GM12878 (cell line): ENCODE data around the gene CRAMP1. TPM values are rescaled to one million over a fixed set of nuclear protein-coding genes. Genes with fewer than 3 reads are reported as not detected.
A peak's percentile ranks its signal among the peaks of the same experiment; 100 is the strongest.

ENCODE experiments used
- ATAC-seq: fragments of 200-7000 bp; cut with Tn5 transposase; 3 replicates; pipeline ENCODE4 v1.9.1; 2020; ENCODE audit warnings: mild to moderate bottlenecking, moderate library complexity
- BruUV-seq: library from RNA; stranded (reverse); fragments of 400-500 nt; replicated peaks from 2 replicates; lab custom pipeline; 2021; lab: Mats Ljungman, UMichigan
- CTCF ChIA-PET: fragments of 300-600 bp; sonication (Branson Sonifier 250); formaldehyde crosslinking; extraction: SDS; loops from one replicate; lab custom pipeline; 2021; ENCODE audit warnings: inconsistent platforms; lab: Yijun Ruan, JAX
- POLR2A ChIA-PET: fragments of 350-600 bp; formaldehyde crosslinking; extraction: SDS; loops from one replicate; lab custom pipeline; 2021; ENCODE audit warnings: inconsistent platforms; lab: Charles Lee
- RAD21 ChIA-PET: fragments of 300-600 bp; sonication (Branson Sonifier 250); formaldehyde crosslinking; loops from one replicate; lab custom pipeline; 2023; ENCODE audit warnings: antibody characterized with exemption; ENCODE audit not compliant: unreplicated experiment; lab: Charles Lee
- SMC1A ChIA-PET: fragments of 300-600 bp; sonication (Branson Sonifier 250); formaldehyde crosslinking; loops from one replicate; lab custom pipeline; 2023; ENCODE audit not compliant: unreplicated experiment, uncharacterized antibody; lab: Charles Lee
- DNase-seq: peaks from one replicate; pipeline ENCODE4 v3.0.0-alpha.2; 2011; ENCODE audit warnings: low read depth, low spot score
- FAIRE-seq: peaks from 3 replicates; lab custom pipeline; 2011; peaks lifted over from hg19 to GRCh38; lab: Jason Lieb, UNC
- H2AFZ ChIP-seq: 2 replicates; pipeline ENCODE4 v1.6.0; 2011; ENCODE audit warnings: low read depth, low read length, control low read depth; ENCODE audit not compliant: control insufficient read depth
- H3K27ac ChIP-seq: 2 replicates; pipeline ENCODE4 v1.5.1; 2011; ENCODE audit warnings: control low read depth; ENCODE audit not compliant: control insufficient read depth, insufficient read depth
- H3K27me3 ChIP-seq, 2 experiments: replicated peaks in 1 of 2; 2 replicates each; pipeline versions ENCODE4 v1.6.0 to v1.6.1; 2011; ENCODE audit warnings: low read length in 1 of 2; ENCODE audit not compliant: control insufficient read depth in 2 of 2, insufficient read depth in 2 of 2
- H3K36me3 ChIP-seq, 2 experiments: 2 replicates each; pipeline ENCODE4 v1.5.1; 2011; ENCODE audit warnings: low read length in 1 of 2; ENCODE audit not compliant: control insufficient read depth in 2 of 2, insufficient read depth in 2 of 2
- H3K4me1 ChIP-seq: 2 replicates; pipeline ENCODE4 v1.6.1; 2011; ENCODE audit warnings: mild to moderate bottlenecking, low read length, moderate library complexity, mixed read lengths; ENCODE audit not compliant: control insufficient read depth, insufficient read depth
- H3K4me2 ChIP-seq: 2 replicates; pipeline ENCODE4 v1.6.0; 2011; ENCODE audit warnings: control low read depth; ENCODE audit not compliant: control insufficient read depth, insufficient read depth
- H3K4me3 ChIP-seq: fragments of 200-600 bp; sonication (generic); 2 replicates; pipeline ENCODE4 v1.5.1; 2016
- H3K79me2 ChIP-seq: 2 replicates; pipeline ENCODE4 v1.6.0; 2011; ENCODE audit warnings: low read length; ENCODE audit not compliant: control insufficient read depth, insufficient read depth
- H3K9ac ChIP-seq: 2 replicates; pipeline ENCODE4 v1.8.0; 2011; ENCODE audit warnings: low read length, control low read depth, mixed read lengths; ENCODE audit not compliant: control insufficient read depth, insufficient read depth
- H3K9me3 ChIP-seq: replicated peaks from 3 replicates; pipeline ENCODE4 v1.5.1; 2011; ENCODE audit warnings: mild to moderate bottlenecking, low read length; ENCODE audit not compliant: control insufficient read depth, insufficient read depth
- H4K20me1 ChIP-seq: 2 replicates; pipeline ENCODE4 v1.6.0; 2011; ENCODE audit not compliant: control insufficient read depth, insufficient read depth
- BCL11A ChIP-seq: IDR thresholded peaks from 2 replicates; pipeline ENCODE4 v1.6.1; 2011; ENCODE audit warnings: low read depth, low read length
- MYB ChIP-seq: fragments of 150-350 bp; IDR thresholded peaks from 2 replicates; pipeline ENCODE4 v1.6.1; 2014; ENCODE audit warnings: mild to moderate bottlenecking, low read depth, low read length, borderline replicate concordance
- POLR2A ChIP-seq: IDR thresholded peaks from 2 replicates; pipeline ENCODE4 v1.6.1; 2011; ENCODE audit warnings: low read depth, mild to moderate bottlenecking, low read length
- WGBS: methylation state at CpG from one replicate; pipeline ENCODE4 v1.1.6; 2016; ENCODE audit warnings: low lambda C conversion rate; ENCODE audit not compliant: insufficient replicate concordance, insufficient coverage; ENCODE audit errors: missing lambda C conversion rate; 5-methylcytosine and 5-hydroxymethylcytosine counted together
- in situ Hi-C: fragments of 300-500 bp; cut with MboI; formaldehyde crosslinking; loops from 9 replicates; pipeline ENCODE4 v1.14.3; 2018; ENCODE audit warnings: mixed read lengths
- intact Hi-C: fragments of 100-400 bp; cut with micrococcal nuclease; formaldehyde crosslinking; loops from one replicate; pipeline ENCODE4 v1.14.2; 2022; ENCODE audit not compliant: unreplicated experiment
- polyA plus RNA-seq, 11 experiments: library from polyadenylated mRNA; depleted of rRNA in 4 of 11; unstranded in 6 of 11; stranded (reverse) in 5 of 11; fragments of >200 nt; fragmentation: Nextera tagmentation in 4 of 11; fragmentation: Illumina TruSeq in 1 of 11; extraction: Ambion mirVana in 4 of 11; extraction: Trizol in 1 of 11; gene quantifications; 1 replicate in 1 of 11; 2 replicates in 10 of 11; pipeline versions ENCODE4 v1.2.1 to v1.2.3, GENCODE V29; 2011 to 2016; ENCODE audit warnings: inconsistent platforms in 2 of 11, missing spikeins in 2 of 11, low read depth in 1 of 11
- total RNA-seq, 4 experiments: library from RNA; depleted of rRNA in 3 of 4; stranded (reverse); fragments of >200 nt in 3 of 4; fragmentation: Illumina TruSeq in 1 of 4; extraction: Trizol in 1 of 4; gene quantifications; 2 replicates each; pipeline versions ENCODE4 v1.2.1 to v1.2.3, GENCODE V29; 2013 to 2021
- TF ChIP-seq, protein P1 (sequence below): fragments of 450-650 bp; IDR thresholded peaks from 2 replicates; pipeline ENCODE4 v1.6.1; 2017; ENCODE audit warnings: mild to moderate bottlenecking, moderate library complexity
- TF ChIP-seq, protein P2 (sequence below): fragments of 450-650 bp; IDR thresholded peaks from 2 replicates; pipeline ENCODE4 v1.6.1; 2016; ENCODE audit warnings: mild to moderate bottlenecking

CRAMP1 gene
- total and polyA plus RNA-seq, 10 of the 15 experiments (the other 5 are each of a cell fraction or from before 2014, with no cell fraction given) = 0.37 to 9.8 (median 3.9) TPM

DNA sequence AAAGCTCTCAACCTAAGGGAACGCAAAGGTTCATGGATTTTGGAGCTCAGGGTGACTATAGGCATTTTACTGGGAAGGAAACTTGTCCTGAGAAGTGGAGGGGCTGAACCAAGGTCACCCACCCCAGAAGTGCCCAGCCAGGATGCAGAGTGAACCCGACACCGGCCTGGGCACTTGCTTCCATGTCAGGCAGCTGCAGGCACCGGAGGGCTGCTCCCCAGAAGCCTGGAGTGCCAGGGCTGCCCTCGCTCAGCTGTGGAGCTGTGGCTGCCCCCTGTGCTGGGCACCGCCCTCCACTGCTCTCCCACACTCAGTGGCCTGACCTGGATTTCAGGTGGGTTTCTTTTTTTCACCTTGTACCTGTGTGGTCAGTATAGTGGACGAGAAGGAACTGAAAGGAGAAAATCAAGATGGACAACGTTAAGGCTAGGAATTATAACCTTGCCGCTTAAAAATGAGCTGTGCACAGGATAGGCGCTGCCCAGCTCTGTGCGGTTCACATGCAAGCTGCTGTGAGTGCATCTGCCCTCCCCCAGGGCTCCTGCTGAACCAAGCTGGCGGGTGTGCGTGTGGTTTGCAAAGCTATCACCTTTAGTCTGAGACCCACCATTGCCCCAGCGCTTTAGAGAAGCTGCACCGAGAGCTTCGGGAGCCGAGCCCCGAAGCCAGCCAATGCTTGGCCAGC is 96.1 kb downstream of the CRAMP1 start:
- H3K27ac ChIP-seq = no peak overlapping the region
- H3K4me1 ChIP-seq = peaks cover 20% of the 10 kb centered on the region
- H3K27me3 ChIP-seq = no peaks in the 10 kb centered on the region
- intact Hi-C loops (loop anchor here (5.0 kb wide), 1 partner anchor 64 kb away; the partner anchor contains the start of genes EME2, MRPS34 and NME3), in situ Hi-C loops (no loop called here)
- ATAC-seq = no peak
- no peaks in the 10 kb centered on the region; a peak in 3 of 4 replicates for H3K36me3 ChIP-seq
- 95% methylated on average over 18 of the region's 18 CpGs for WGBS
- peaks cover 4% of the 10 kb centered on the region; the same call in 1 of the 2 replicates for H4K20me1 ChIP-seq
- H3K4me2 ChIP-seq = peak overlapping the region; percentile 79
- ChIA-PET RAD21 (interaction anchor here (1.0 to 1.1 kb wide), 2 partner anchors 74 to 288 kb away, joined by 3 to 4 read pairs; partner anchors contain the start of genes NUBP2, SPSB3 and UQCC4), SMC1A (interaction anchor here (0.8 to 1.8 kb wide), 4 partner anchors 15 to 92 kb away, joined by 3 to 4 read pairs (median 3); partner anchors contain the start of genes NUBP2 and SPSB3), CTCF (interaction anchor here (0.7 to 1.9 kb wide), 4 partner anchors 9 to 31 kb away, joined by 3 to 6 read pairs (median 4); no protein-coding TSS in a partner anchor), POLR2A (interaction anchor here (0.8 kb wide), 1 partner anchor 9 kb away, joined by 4 read pairs; no protein-coding TSS in a partner anchor)
- DNase-seq = no peak
- no peak for FAIRE-seq
- TF ChIP-seq BCL11A = no peak
- TF ChIP-seq, protein P1, sequence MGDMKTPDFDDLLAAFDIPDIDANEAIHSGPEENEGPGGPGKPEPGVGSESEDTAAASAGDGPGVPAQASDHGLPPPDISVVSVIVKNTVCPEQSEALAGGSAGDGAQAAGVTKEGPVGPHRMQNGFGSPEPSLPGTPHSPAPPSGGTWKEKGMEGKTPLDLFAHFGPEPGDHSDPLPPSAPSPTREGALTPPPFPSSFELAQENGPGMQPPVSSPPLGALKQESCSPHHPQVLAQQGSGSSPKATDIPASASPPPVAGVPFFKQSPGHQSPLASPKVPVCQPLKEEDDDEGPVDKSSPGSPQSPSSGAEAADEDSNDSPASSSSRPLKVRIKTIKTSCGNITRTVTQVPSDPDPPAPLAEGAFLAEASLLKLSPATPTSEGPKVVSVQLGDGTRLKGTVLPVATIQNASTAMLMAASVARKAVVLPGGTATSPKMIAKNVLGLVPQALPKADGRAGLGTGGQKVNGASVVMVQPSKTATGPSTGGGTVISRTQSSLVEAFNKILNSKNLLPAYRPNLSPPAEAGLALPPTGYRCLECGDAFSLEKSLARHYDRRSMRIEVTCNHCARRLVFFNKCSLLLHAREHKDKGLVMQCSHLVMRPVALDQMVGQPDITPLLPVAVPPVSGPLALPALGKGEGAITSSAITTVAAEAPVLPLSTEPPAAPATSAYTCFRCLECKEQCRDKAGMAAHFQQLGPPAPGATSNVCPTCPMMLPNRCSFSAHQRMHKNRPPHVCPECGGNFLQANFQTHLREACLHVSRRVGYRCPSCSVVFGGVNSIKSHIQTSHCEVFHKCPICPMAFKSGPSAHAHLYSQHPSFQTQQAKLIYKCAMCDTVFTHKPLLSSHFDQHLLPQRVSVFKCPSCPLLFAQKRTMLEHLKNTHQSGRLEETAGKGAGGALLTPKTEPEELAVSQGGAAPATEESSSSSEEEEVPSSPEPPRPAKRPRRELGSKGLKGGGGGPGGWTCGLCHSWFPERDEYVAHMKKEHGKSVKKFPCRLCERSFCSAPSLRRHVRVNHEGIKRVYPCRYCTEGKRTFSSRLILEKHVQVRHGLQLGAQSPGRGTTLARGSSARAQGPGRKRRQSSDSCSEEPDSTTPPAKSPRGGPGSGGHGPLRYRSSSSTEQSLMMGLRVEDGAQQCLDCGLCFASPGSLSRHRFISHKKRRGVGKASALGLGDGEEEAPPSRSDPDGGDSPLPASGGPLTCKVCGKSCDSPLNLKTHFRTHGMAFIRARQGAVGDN = no peak
- TF ChIP-seq, protein P2, sequence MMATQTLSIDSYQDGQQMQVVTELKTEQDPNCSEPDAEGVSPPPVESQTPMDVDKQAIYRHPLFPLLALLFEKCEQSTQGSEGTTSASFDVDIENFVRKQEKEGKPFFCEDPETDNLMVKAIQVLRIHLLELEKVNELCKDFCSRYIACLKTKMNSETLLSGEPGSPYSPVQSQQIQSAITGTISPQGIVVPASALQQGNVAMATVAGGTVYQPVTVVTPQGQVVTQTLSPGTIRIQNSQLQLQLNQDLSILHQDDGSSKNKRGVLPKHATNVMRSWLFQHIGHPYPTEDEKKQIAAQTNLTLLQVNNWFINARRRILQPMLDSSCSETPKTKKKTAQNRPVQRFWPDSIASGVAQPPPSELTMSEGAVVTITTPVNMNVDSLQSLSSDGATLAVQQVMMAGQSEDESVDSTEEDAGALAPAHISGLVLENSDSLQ = no peak
- TF ChIP-seq POLR2A = 0 out of 2 replicates have a peak, but pooled peaks have one; percentile 8
- no peak for TF ChIP-seq MYB
- peak overlapping the region; percentile 73 for H3K4me3 ChIP-seq
- peaks cover 42% of the 10 kb centered on the region for H3K79me2 ChIP-seq
- H2AFZ ChIP-seq = no peak overlapping the region
- H3K9me3 ChIP-seq = no peaks in the 10 kb centered on the region
- no peak overlapping the region for H3K9ac ChIP-seq
- TSS peak; percentile 59 for BruUV-seq
